DOHH2 (cell line): ENCODE data around the gene EPB41L4B.

Source experiments
- EZH2phosphoT487 ChIP-seq: fragments of 200-600 bp; sonication (generic); IDR thresholded peaks from 2 replicates; pipeline ENCODE4 v1.6.1; 2017; ENCODE audit warnings: borderline replicate concordance, mild to moderate bottlenecking, antibody characterized with exemption, low read length, moderate library complexity, mixed read lengths
- TF ChIP-seq, protein P1 (sequence below): fragments of 200-600 bp; sonication (generic); IDR thresholded peaks from one replicate; pipeline ENCODE4 v1.5.1; 2014; ENCODE audit warnings: antibody characterized with exemption, mild to moderate bottlenecking, low read depth, low read length; ENCODE audit not compliant: poor library complexity, severe bottlenecking

DNA sequence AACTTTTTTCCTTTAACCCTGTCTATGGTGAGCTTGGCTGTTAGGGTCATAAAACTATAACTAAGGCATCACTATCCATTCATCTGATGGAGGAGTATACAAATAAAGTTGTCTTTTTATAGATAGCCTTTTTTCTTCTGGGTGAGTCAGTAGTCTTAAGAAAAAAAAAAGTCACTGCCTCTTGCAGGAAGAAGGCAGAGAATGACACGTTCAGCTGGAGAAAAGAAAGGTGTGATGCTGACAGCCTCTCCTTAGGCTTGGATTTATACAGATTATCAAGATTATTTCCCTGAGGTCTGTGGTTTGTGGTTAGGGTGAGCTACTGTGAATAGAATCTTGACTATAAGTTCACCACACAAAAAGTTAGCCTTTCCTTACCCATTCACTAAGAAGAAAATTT is 23.0 kb downstream of the EPB41L4B start:
- TF ChIP-seq, protein P1, sequence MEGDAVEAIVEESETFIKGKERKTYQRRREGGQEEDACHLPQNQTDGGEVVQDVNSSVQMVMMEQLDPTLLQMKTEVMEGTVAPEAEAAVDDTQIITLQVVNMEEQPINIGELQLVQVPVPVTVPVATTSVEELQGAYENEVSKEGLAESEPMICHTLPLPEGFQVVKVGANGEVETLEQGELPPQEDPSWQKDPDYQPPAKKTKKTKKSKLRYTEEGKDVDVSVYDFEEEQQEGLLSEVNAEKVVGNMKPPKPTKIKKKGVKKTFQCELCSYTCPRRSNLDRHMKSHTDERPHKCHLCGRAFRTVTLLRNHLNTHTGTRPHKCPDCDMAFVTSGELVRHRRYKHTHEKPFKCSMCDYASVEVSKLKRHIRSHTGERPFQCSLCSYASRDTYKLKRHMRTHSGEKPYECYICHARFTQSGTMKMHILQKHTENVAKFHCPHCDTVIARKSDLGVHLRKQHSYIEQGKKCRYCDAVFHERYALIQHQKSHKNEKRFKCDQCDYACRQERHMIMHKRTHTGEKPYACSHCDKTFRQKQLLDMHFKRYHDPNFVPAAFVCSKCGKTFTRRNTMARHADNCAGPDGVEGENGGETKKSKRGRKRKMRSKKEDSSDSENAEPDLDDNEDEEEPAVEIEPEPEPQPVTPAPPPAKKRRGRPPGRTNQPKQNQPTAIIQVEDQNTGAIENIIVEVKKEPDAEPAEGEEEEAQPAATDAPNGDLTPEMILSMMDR = no peak
- no peak for TF ChIP-seq EZH2phosphoT487
